SK-N-MC (cell line): ENCODE measurements around the gene PLXNA2.

Source experiments
- EZH2 ChIP-seq: fragments of 200-600 bp; sonication (generic); IDR thresholded peaks from one replicate; pipeline ENCODE4 v1.6.1; 2017; ENCODE audit warnings: antibody characterized with exemption
- FOXP2 ChIP-seq: optimal IDR thresholded peaks from 2 replicates; pipeline ENCODE3; 2011; ENCODE audit warnings: mild to moderate bottlenecking, moderate library complexity; ENCODE audit not compliant: insufficient read depth; ENCODE audit errors: extremely low read length, control extremely low read depth
- POLR2AphosphoS5 ChIP-seq: IDR thresholded peaks from 2 replicates; pipeline ENCODE4 v1.6.1; 2012; ENCODE audit warnings: mild to moderate bottlenecking, low read depth, low read length, borderline replicate concordance

DNA sequence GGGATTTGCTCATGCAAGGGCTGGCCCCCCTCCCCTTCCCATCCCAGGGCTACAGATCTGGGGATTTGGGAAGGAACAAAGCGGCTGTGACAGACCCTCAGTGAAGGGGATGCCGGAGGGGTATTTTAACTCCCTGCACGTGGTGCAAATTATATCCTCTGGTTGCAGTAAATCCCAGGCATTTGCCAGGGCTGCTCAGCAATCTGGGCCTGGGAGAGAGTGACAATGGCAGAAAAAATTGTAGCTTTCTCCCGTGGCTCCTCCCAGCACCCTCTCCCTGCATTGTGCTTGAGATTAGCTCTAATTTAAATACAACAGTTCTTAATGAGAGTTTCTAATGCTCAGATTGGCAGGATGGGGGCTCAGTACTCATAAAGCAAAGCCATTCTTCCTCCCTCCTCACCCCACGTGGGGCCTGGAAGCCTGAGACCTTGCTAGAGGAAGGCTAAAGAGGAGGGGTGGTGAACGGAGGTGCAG, 203.3 kb downstream of the PLXNA2 start:
- TF ChIP-seq EZH2 (no peak), FOXP2 (no peak), POLR2AphosphoS5 (no peak)
